HG02943 (cell line): ENCODE results near the gene SLC49A3.
"Not testable (repeated sequence)": the region's sequence is repeated elsewhere in the genome, so short reads cannot be mapped to it uniquely, and the experiment has no call there.

ENCODE experiments used
- ATAC-seq: cut with Tn5 transposase; IDR thresholded peaks from one replicate; pipeline ENCODE4 v1.9.1; 2021; ENCODE audit warnings: mild to moderate bottlenecking, low read depth, moderate library complexity; ENCODE audit not compliant: unreplicated experiment

The SLC49A3 gene

DNA sequence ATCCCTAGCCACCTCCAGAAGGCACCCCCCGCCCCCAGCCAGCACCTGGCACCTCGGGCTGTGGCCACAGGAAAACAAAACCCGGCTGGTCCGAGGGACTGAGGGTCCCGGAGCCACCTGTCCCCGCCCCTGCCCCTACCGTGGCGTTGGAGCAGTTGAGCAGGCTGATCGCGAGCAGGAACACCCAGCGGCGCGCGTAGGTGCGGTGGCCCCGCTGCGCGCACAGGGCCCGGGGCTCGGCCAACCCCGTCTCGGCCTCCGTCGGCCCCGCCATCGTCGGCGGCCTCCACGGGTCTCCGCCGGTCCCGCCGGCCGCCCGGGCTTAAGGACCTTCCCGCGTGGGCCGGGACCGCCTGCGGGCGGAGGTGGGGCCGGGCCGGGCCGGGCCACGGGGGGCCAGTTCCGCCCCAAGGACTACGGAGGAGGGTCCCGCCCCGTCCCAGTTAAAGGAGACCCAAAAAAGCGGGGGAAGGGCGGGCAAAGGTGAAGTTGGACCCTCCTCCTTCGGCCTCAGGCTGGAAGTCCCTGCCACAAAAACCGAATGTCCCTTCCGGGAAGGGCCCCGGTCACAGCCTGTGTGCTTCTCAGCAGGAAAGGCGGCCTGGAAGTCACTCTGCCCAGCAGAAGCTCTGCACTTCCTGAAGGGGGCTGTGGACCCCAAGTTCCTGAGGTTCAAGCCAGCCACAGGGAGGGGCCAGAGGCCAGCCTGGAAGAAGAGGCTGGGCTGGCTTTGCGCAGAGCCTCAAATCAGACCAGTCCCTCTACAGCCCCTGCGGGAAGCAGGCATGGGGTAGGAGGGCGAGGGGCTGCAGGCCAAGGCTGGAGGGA is at the start of gene SLC49A3:
SLC49A3 (minus strand) TSS at position 298 of the 828 bp plus-strand sequence; CDS start at position 274, 24 bp downstream.
- no peak for ATAC-seq

DNA sequence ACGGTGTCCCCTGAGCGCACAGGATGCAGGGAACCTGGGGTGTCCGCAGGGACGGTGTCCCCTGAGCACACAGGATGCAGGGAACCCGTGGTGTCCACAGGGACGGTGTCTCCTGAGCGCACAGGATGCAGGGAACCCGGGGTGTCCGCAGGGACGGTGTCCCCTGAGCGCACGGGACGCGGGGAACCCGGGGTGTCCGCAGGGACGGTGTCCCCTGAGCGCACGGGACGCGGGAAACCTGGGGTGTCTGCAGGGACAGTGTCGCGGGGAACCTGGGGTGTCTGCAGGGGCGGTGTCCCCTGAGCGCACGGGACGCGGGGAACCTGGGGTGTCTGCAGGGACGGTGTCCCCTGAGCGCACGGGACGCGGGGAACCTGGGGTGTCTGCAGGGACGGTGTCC is 47.6 kb upstream of the SLC49A3 start:
- not testable (repeated sequence) for ATAC-seq

DNA sequence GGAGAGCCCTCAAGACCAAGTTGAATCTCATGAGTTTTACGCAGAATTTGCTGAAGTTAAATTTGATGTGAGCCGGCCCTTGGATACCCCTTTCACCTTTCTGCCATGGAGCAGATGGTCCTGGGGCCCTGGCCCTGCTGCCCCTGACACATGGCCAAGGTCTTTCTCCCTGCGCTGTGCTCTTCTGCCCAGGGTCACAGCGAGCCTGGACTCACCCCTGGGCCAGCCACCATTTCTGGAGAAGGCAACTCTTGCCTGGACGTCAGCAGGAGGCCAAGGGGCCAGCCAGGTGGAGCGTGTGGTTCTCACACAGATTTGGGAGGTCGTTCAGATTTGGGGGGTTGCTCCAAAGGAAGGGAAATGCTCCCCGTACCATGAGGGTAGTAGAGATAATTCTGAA is 46.6 kb upstream of the SLC49A3 start:
- ATAC-seq: no peak

DNA sequence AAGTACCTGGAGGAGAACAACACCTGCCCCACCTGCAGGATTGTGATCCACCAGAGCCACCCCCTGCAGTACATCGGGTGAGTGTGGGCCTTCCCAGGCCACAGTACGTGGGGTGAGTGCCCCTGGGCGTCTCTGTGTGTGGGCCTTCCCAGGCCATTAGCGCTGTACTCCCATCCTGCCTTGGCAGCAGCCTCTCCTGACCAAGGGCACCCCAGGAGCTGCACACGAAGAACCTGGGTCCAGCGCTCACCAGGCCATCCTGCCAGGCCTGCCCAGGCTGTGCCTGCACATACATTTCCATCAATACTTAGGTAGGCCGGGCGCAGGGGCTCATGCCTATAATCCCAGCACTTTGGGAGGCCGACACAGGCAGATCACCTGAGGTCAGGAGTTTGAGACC is 46.0 kb upstream of the SLC49A3 start:
- no peak for ATAC-seq

DNA sequence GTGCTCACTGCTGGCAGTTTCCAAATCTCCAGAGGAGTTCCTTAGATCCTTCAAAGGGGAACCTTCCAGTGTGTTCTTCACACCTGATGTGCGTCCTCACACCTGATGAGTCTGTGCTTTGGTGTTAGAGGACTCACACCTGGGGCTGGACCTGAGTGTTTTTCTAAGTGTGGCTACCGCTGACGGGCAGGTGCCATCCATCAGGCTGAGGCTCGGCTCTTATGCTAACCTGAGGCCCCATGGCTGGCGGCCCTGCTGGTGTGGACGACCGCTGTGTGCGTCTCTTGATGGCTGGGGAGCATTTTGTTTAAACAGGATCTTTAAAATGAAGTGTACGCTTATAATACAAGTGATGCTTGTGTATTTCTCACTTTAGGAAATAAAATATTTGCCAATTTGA is 45.1 kb upstream of the SLC49A3 start:
- no peak for ATAC-seq

DNA sequence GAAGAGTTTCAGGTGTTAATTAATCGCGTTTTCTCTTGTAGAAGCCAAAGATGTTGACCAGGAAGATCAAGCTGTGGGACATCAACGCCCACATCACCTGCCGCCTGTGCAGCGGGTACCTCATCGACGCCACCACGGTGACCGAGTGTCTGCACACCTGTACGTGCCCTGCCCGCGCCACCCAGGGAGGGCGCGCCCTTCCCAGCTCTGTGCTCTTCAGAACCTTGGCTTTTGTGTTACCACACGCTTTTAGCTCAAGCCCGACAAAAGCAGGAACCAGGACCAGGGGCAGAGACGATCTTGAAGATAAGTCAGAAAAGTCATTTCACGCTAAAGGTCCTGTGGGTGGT is 44.7 kb upstream of the SLC49A3 start:
- no peak for ATAC-seq

DNA sequence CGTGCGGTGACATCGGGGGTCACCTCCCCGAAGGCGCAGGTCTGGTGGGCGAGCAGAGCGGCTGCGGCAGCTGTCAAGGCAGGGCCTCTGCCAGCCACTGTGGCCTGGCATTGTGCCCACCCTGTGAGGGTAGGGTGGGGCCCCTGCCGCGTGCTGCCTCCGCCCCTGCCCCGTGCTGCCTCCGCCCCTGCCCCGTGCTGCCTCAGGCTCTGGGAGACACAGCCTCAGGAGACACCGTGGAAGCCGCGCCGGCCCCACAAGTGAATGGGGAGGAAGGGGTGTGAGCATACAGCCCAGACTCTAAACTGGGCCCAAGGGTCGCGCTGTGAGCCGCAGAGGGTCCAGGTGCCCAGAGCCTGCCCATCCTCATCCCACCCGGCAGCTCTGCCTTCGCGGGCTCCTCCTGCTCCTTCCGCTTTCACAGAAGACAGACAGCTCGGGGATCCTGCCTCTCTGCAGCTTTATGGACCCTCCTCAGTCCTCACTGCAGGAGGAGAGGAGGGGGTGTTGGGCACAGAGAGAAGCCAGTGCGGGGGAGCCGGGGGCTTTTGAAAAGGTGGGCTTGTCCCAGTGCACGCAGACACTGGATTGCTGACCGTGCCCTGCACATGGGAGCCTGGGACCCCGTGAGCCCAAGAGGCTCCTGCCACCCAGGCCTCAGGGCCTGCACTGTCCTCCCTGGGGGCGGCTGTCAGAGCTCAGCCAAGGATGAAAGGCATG is 44.1 kb upstream of the SLC49A3 start:
- no peak for ATAC-seq

DNA sequence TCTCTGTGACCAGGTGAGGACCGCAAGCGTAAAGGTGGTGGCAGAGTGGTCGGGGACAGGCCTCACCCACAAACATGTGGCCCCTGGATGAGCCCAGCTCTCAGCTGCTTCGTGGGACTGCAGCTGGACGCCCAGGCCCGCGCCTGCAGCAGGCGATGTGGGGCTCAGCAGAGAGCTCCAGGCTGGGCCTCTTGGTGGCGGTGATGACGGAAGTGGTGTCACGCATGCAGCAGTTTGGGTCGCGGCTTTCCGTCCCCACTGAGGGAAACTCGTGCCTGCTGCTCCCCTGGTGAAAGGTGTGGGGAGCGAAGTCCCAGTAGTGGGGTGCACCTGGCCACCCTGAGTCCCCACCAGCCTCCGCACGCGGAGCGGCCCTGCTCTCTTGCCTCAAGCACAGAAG is 43.5 kb upstream of the SLC49A3 start:
- no peak for ATAC-seq

DNA sequence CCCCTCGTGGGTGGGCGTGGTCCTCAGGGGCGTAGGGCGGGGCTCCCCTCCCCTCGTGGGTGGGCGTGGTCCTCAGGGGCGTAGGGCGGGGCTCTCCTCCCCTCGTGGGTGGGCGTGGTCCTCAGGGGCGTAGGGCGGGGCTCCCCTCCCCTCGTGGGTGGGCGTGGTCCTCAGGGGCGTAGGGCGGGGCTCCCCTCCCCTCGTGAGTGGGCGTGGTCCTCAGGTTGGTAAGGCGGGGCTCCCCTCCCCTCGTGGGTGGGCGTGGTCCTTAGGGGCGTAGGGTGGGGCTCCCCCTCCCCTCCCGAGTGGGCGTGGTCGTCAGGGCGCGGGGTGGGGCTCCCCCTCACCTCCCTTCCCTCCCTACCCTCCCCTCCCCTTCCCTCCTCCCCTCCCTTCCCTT is 43.0 kb upstream of the SLC49A3 start:
- ATAC-seq: not testable (repeated sequence)

DNA sequence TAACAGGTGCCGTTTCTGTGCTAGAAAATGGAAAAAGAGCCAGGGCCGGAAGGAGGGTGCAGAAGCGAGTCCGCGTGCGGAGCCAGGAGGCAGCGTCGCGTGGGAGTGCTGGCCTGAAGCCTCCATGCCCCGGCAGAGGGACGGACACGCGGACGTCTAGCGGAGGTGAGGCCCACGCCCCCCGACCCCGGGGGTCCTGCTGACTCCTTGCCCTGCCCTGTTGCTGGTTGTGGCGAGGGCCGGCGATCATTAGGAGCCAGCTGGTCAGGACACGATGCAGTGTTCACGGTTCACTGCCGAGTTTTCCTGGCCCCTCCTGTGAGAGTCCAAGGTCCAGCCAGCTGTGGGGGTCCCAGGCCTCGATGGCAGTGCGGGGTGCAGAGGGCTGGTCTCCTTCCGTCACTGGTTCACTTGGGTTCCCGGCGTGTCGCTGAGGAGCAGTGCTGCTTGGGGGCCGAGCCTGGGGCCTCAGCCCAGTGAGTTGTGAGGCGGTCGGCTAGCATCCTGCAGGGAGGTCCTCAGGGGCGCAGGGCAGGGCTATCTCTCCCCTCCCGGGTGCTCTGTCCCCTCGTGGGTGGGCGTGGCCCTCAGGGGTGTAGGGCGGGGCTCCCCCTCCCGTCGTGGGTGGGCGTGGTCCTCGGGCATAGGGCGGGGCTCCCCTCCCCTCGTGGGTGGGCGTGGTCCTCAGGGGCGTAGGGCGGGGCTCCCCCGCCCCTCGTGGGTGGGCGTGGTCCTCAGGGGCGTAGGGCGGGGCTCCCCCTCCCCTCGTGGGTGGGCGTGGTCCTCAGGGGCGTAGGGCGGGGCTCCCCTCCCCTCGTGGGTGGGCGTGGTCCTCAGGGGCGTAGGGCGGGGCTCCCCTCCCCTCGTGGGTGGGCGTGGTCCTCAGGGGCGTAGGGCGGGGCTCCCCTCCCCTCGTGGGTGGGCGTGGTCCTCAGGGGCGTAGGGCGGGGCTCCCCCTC is 42.3 kb upstream of the SLC49A3 start:
- ATAC-seq: not testable (repeated sequence)

DNA sequence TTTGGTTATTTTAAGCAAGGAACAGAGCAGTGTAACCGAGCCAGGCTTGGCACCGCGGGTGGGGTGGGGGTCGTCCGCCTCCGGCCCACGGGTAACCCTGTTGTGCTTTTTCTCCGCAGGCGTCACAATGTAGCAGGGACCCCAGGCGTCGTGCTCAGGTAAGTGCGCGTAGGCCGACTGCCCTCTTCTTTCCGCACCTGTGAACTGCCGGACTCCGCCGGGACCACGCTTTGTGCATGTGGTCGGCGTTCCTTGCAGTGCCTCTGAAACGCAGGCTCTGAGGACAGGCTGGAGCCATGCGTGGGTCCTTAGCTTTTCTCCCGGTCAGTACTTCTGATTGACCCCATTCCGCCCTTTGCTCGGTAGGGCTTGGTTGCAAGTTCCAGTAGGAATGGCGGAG is 41.6 kb upstream of the SLC49A3 start:
- no peak for ATAC-seq

DNA sequence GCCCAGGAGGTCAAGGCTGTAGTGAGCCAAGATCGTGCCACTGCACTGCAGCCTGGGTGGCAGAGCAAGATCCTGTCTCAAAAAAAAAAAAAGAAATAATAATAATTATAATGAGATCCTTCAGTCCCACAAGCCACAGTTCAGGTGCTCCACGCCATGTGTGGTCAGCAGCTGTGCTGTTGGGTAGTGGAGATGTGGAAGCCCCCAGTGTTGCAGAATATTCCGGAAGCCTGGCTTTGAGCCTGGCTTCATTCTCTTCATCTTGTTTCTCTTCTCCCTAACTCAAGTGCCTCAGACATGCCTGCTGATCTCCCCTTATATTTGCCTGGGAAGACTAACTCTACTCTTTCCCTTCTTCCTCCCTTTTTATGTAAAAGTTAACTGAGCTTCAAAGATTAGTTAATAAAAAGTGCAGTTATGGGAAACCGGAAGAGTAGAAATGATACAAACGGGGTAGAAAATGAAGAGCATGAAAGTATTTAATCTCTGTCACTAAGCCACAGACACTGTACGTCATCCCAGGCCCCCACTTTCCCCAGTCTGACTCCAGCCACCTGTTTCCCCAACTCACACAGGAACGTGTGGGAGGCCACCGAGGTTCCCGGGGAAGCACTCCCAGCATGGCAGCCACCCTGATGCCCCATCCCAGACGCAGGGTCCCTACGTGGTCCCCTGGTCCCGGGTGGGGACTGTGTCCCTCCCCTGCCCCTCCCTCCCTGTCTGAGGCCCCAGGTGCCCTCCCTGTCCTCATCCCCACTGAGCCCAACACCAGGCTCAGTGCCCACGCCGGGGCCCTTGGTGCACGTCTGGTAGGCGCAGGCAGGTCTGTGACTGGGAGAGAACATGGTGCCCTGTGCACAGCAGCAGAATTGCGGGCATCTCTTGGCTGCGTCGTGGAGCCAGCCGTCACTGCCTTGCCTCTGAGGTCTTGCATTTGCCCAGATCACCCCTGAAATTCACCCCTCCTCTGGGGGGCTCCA is 40.7 kb upstream of the SLC49A3 start:
- ATAC-seq: no peak

DNA sequence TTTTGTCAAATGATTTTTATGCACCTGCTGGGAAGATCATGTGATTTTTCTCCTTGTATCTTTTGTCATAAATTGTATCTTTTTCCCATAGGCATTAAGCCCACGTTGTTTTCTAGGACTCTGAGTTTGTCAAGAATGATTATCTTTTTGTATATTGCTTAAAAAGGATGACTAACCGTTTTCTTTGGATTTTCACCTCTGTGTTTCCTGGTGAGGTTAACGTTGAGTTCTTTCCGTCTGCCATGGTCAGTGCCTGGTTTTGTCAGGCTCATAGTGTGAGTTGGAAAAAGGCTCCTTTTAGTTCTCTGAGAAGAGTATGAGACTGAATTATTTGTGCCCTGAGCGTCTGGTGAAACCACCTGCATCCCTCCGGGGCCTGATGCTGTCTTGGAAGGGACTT is 38.6 kb upstream of the SLC49A3 start:
- ATAC-seq: no peak

DNA sequence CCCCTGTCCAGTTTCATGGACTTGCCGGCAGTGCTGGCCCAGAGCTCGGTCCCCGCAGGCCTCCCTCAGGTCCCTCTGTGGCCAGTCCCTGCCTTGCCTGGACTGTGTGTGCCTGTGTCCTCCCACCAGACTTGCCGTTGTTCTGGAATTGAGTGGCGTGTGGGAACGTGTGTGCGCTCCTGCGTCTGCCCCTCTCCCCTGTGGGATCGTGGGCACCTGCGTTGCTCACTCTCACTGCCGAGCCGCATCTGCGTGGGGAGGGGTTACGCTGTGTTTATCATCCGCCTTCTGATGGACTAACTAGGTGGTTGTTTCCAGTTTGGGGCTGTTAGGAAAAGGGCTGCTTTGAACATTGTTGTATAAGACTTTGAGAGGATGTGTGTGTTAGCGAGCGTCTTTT is 37.9 kb upstream of the SLC49A3 start:
- no peak for ATAC-seq

DNA sequence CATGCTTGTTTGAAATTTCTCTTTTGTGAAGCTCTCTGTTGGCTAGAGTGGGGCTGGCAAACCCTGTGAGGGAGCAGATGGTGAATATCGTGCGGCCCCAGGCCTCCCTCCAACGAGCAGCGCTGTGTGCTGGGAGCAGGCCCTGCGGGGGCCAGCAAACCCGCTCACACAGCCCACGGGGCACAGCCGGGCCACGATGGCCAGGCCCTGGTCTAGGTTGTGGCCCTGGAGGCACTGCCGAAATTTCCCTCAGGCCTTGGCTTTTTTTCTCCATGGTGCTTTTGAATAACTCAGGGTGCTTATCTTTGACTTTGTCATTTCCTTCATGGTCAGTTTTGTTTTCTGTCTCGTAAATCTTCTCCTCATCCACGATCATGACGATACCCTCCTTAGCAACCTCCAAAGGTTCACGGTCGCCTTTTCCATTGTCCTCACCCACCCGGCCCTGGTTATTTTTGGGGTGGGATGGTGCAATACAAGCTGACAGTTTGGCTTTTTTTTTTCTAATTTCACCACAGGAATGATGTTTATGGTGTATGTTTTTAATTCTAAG is 37.4 kb upstream of the SLC49A3 start:
- ATAC-seq: no peak

DNA sequence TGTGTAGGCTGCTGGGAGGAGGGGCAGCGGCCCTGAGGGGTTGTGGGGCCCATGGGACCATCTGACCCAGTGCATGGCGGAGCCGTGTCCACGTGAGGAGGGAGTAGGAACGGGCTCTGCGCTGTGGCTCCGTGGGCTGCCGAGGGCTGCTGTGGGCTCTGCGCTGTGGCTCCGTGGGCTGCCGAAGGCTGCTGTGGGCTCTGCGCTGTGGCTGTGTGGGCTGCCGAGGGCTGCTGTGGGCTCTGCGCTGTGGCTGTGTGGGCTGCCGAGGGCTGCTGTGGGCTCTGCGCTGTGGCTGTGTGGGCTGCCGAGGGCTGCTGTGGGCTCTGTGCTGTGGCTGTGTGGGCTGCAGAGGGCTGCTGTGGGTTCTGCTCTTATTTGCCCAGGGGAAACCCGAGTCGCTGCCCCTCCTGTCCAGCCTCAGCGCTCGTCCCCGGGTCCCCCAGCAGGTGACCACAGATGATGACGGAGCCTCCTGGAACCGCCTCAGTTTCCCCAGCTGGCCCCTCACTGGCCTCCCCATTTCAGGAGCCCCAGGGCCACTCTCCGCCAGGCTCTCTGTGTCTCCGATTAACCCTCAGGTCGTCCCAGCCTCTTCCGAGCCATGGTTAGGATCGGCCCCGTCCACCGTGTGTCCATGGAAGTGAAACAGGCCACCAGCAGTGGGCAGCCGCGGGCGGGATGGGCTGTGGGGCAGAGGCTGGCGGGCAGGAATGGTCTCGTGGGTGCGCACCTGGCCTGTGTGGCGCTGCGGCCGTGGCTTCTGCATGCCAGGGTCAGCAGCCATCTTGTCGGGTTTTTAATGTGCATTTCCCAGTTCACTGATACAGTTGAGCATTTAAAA is 36.7 kb upstream of the SLC49A3 start:
- no peak for ATAC-seq

DNA sequence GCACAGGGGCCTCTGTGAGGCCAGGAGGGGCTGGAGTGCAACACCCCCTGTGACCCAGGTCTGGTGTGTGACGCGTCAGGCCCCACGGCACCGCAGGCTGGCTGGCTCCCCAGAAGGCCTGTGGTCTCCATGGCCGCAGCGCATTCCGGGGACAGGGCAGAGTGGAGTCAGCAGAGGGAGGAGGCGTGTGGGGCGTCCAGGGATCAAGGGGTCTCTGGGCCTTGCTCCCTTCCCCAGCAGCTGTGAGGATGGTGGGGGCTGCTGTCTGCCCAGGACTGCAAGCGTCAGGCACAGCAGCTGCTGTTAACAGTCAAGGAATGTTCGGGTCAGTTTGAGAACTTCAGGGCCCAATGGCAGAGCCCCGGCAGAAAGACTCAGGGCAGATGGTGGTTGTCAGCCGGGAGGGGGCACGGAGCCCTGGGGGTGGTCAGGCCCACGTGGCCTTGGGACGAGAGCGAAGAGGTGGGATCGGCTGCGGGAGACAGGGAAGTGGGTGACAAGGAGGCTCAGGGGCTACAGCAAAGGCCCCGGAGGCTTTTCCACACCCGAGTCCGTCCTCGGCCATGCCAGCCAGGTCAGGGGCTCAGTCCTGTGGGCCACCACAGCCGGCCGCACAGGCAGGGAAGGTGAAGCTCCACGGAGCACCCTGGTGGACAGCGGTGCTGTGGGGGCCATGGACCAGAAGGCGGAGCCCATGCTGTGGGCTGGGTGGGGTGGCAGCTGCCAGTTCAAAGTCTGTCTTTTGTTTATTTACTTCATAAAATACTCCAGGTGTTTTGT is 35.0 kb upstream of the SLC49A3 start:
- ATAC-seq: no peak

DNA sequence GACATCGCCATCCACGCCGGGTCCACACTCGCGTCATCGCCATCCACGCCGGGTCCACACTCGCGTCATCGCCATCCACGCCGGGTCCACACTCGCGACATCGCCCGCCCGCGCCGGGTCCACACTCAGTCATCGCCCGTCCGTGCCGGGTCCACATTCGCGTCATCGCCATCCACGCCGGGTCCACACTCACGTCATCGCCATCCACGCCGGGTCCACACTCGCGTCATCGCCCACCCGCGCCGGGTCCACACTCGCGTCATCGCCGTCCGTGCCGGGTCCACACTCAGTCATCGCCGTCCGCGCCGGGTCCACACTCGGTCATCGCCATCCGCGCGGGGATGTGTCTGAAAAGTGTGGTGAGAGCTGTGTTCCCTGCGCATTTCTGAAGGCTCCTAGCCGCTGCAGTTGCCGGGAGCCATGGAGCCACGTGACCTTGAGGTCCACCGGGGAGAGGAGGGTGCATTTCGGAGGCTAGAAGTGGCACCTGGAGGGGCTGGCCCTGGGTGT is 34.0 kb upstream of the SLC49A3 start:
- no peak for ATAC-seq
